Measurements from ENCODE around the gene H2BK1.

The H2BK1 gene

GRCh38 chr7:151202836-151203235 lies 7.5 kb downstream of the H2BK1 start:
- DNase-seq (ENCODE audit: low read depth in 2 of 2) = no peak

- no peak for DNase-seq (ENCODE audit: low read depth in 2 of 2)
These were observed 8.5 kb downstream of the H2BK1 start for GRCh38 chr7:151201751-151202150.

- no peak for DNase-seq (ENCODE audit: low read depth in 2 of 2)
These were observed 8.9 kb downstream of the H2BK1 start for GRCh38 chr7:151201344-151201743.

GRCh38 chr7:151198945-151199848 lies 11.1 kb downstream of the H2BK1 start:
- DNase-seq (ENCODE audit: low read depth in 2 of 2) = no peak

- DNase-seq (ENCODE audit: low read depth in 2 of 2) = no peak
These were observed 12.4 kb downstream of the H2BK1 start for GRCh38 chr7:151197932-151198331.

GRCh38 chr7:151195616-151196450 lies 14.5 kb downstream of the H2BK1 start:
- DNase-seq (ENCODE audit: low read depth in 2 of 2) = no peak

GRCh38 chr7:151194188-151194587 lies 16.1 kb downstream of the H2BK1 start:
- no peak for DNase-seq (ENCODE audit: low read depth in 2 of 2)

- DNase-seq (ENCODE audit: low read depth in 2 of 2) = no peak
These were observed 16.9 kb downstream of the H2BK1 start for GRCh38 chr7:151193203-151193978.

- no peak for DNase-seq (ENCODE audit: low read depth in 2 of 2)
These were observed 18.2 kb downstream of the H2BK1 start for GRCh38 chr7:151192002-151192539.

- DNase-seq (ENCODE audit: low read depth in 2 of 2) = no peak
These were observed 18.7 kb downstream of the H2BK1 start for GRCh38 chr7:151191544-151191943.

GRCh38 chr7:151189038-151189437 lies 21.2 kb downstream of the H2BK1 start:
- DNase-seq (ENCODE audit: low read depth in 2 of 2) = no peak

GRCh38 chr7:151188252-151188542 lies 22.1 kb downstream of the H2BK1 start:
- DNase-seq (ENCODE audit: low read depth in 2 of 2) = no peak

GRCh38 chr7:151187409-151188251 lies 22.7 kb downstream of the H2BK1 start:
- DNase-seq (ENCODE audit: low read depth in 2 of 2) = no peak

GRCh38 chr7:151186640-151187408 lies 23.5 kb downstream of the H2BK1 start, which contains the start of gene ASB10:
TSS of gene ASB10 (minus strand) at chr7:151187250. CDS start at chr7:151187130, 120 bp downstream.
- no peak for DNase-seq (ENCODE audit: low read depth in 2 of 2)

- no peak for DNase-seq (ENCODE audit: low read depth in 2 of 2)
These were observed 24.3 kb downstream of the H2BK1 start for GRCh38 chr7:151185762-151186639.

- DNase-seq (ENCODE audit: low read depth in 2 of 2) = no peak
These were observed 29.3 kb downstream of the H2BK1 start for GRCh38 chr7:151181011-151181431.

GRCh38 chr7:151179946-151180345 lies 30.3 kb downstream of the H2BK1 start:
- no peak for DNase-seq (ENCODE audit: low read depth in 2 of 2)

- DNase-seq (ENCODE audit: low read depth in 2 of 2) = no peak
These were observed 30.9 kb downstream of the H2BK1 start for GRCh38 chr7:151179287-151179860.

- DNase-seq (ENCODE audit: low read depth in 2 of 2) = no peak
These were observed 31.5 kb downstream of the H2BK1 start for GRCh38 chr7:151178831-151179230.

Measured in activated CD8-positive, alpha-beta memory T cell treated with anti-CD3 and anti-CD28 coated beads for 4 hours (primary cell).